GM12878 (cell line): Measurements from ENCODE around the gene TMEM131L. TPM values are rescaled to one million over a fixed set of nuclear protein-coding genes. Genes with fewer than 3 reads are reported as not detected.

ENCODE experiments used
- ATAC-seq: fragments of 200-7000 bp; cut with Tn5 transposase; 3 replicates; pipeline ENCODE4 v1.9.1; 2020; ENCODE audit warnings: mild to moderate bottlenecking, moderate library complexity
- BruUV-seq: library from RNA; stranded (reverse); fragments of 400-500 nt; replicated peaks from 2 replicates; lab custom pipeline; 2021; lab: Mats Ljungman, UMichigan
- CTCF ChIA-PET: fragments of 300-600 bp; sonication (Branson Sonifier 250); formaldehyde crosslinking; extraction: SDS; loops from one replicate; lab custom pipeline; 2021; ENCODE audit warnings: inconsistent platforms; lab: Yijun Ruan, JAX
- POLR2A ChIA-PET: fragments of 350-600 bp; formaldehyde crosslinking; extraction: SDS; loops from one replicate; lab custom pipeline; 2021; ENCODE audit warnings: inconsistent platforms; lab: Charles Lee
- RAD21 ChIA-PET: fragments of 300-600 bp; sonication (Branson Sonifier 250); formaldehyde crosslinking; loops from one replicate; lab custom pipeline; 2023; ENCODE audit warnings: antibody characterized with exemption; ENCODE audit not compliant: unreplicated experiment; lab: Charles Lee
- SMC1A ChIA-PET: fragments of 300-600 bp; sonication (Branson Sonifier 250); formaldehyde crosslinking; loops from one replicate; lab custom pipeline; 2023; ENCODE audit not compliant: unreplicated experiment, uncharacterized antibody; lab: Charles Lee
- DNase-seq: peaks from one replicate; pipeline ENCODE4 v3.0.0-alpha.2; 2011; ENCODE audit warnings: low read depth, low spot score
- FAIRE-seq: peaks from 3 replicates; lab custom pipeline; 2011; peaks lifted over from hg19 to GRCh38; lab: Jason Lieb, UNC
- H2AFZ ChIP-seq: 2 replicates; pipeline ENCODE4 v1.6.0; 2011; ENCODE audit warnings: low read depth, low read length, control low read depth; ENCODE audit not compliant: control insufficient read depth
- H3K27ac ChIP-seq: 2 replicates; pipeline ENCODE4 v1.5.1; 2011; ENCODE audit warnings: control low read depth; ENCODE audit not compliant: control insufficient read depth, insufficient read depth
- H3K27me3 ChIP-seq, 2 experiments: replicated peaks in 1 of 2; 2 replicates each; pipeline versions ENCODE4 v1.6.0 to v1.6.1; 2011; ENCODE audit warnings: low read length in 1 of 2; ENCODE audit not compliant: control insufficient read depth in 2 of 2, insufficient read depth in 2 of 2
- H3K36me3 ChIP-seq, 2 experiments: 2 replicates each; pipeline ENCODE4 v1.5.1; 2011; ENCODE audit warnings: low read length in 1 of 2; ENCODE audit not compliant: control insufficient read depth in 2 of 2, insufficient read depth in 2 of 2
- H3K4me1 ChIP-seq: 2 replicates; pipeline ENCODE4 v1.6.1; 2011; ENCODE audit warnings: mild to moderate bottlenecking, low read length, moderate library complexity, mixed read lengths; ENCODE audit not compliant: control insufficient read depth, insufficient read depth
- H3K4me2 ChIP-seq: 2 replicates; pipeline ENCODE4 v1.6.0; 2011; ENCODE audit warnings: control low read depth; ENCODE audit not compliant: control insufficient read depth, insufficient read depth
- H3K4me3 ChIP-seq: fragments of 200-600 bp; sonication (generic); 2 replicates; pipeline ENCODE4 v1.5.1; 2016
- H3K79me2 ChIP-seq: 2 replicates; pipeline ENCODE4 v1.6.0; 2011; ENCODE audit warnings: low read length; ENCODE audit not compliant: control insufficient read depth, insufficient read depth
- H3K9ac ChIP-seq: 2 replicates; pipeline ENCODE4 v1.8.0; 2011; ENCODE audit warnings: low read length, control low read depth, mixed read lengths; ENCODE audit not compliant: control insufficient read depth, insufficient read depth
- H3K9me3 ChIP-seq: replicated peaks from 3 replicates; pipeline ENCODE4 v1.5.1; 2011; ENCODE audit warnings: mild to moderate bottlenecking, low read length; ENCODE audit not compliant: control insufficient read depth, insufficient read depth
- H4K20me1 ChIP-seq: 2 replicates; pipeline ENCODE4 v1.6.0; 2011; ENCODE audit not compliant: control insufficient read depth, insufficient read depth
- EED ChIP-seq: sonication (generic); IDR thresholded peaks from 2 replicates; pipeline ENCODE4 v1.6.1; 2016; ENCODE audit warnings: antibody characterized with exemption, low read depth
- HDGF ChIP-seq: fragments of 450-650 bp; IDR thresholded peaks from 2 replicates; pipeline ENCODE4 v1.6.1; 2016; ENCODE audit warnings: antibody characterized with exemption
- JUNB ChIP-seq: IDR thresholded peaks from 2 replicates; pipeline ENCODE4 v1.6.1; 2016; ENCODE audit warnings: antibody characterized with exemption, mild to moderate bottlenecking
- MLLT1 ChIP-seq: fragments of 450-650 bp; IDR thresholded peaks from 2 replicates; pipeline ENCODE4 v1.6.1; 2016; ENCODE audit warnings: mild to moderate bottlenecking
- MYC ChIP-seq: IDR thresholded peaks from 2 replicates; pipeline ENCODE4 v1.6.1; 2011; ENCODE audit warnings: mild to moderate bottlenecking, low read length, moderate library complexity, inconsistent platforms; ENCODE audit not compliant: insufficient read depth, insufficient replicate concordance, insufficient read length, severe bottlenecking
- POLR2AphosphoS5 ChIP-seq: IDR thresholded peaks from 2 replicates; pipeline ENCODE4 v1.6.1; 2011; ENCODE audit warnings: mild to moderate bottlenecking, low read length, inconsistent platforms
- PRDM15 ChIP-seq: fragments of 450-650 bp; formaldehyde crosslinking; IDR thresholded peaks from 2 replicates; pipeline ENCODE4 v1.4.0; 2020; ENCODE audit warnings: mild to moderate bottlenecking, moderate library complexity
- SRF ChIP-seq, 2 experiments: IDR thresholded peaks; 2 replicates each; pipeline ENCODE4 v1.6.1; 2011; ENCODE audit warnings: low read depth in 2 of 2, low read length in 2 of 2, mild to moderate bottlenecking in 1 of 2, moderate library complexity in 1 of 2
- ZBTB40 ChIP-seq: fragments of 450-650 bp; IDR thresholded peaks from 2 replicates; pipeline ENCODE4 v1.6.1; 2016; ENCODE audit warnings: mild to moderate bottlenecking, moderate library complexity, borderline replicate concordance
- WGBS: methylation state at CpG from one replicate; pipeline ENCODE4 v1.1.6; 2016; ENCODE audit warnings: low lambda C conversion rate; ENCODE audit not compliant: insufficient replicate concordance, insufficient coverage; ENCODE audit errors: missing lambda C conversion rate; 5-methylcytosine and 5-hydroxymethylcytosine counted together
- in situ Hi-C: fragments of 300-500 bp; cut with MboI; formaldehyde crosslinking; loops from 9 replicates; pipeline ENCODE4 v1.14.3; 2018; ENCODE audit warnings: mixed read lengths
- intact Hi-C: fragments of 100-400 bp; cut with micrococcal nuclease; formaldehyde crosslinking; loops from one replicate; pipeline ENCODE4 v1.14.2; 2022; ENCODE audit not compliant: unreplicated experiment
- polyA plus RNA-seq, 11 experiments: library from polyadenylated mRNA; depleted of rRNA in 4 of 11; unstranded in 6 of 11; stranded (reverse) in 5 of 11; fragments of >200 nt; fragmentation: Nextera tagmentation in 4 of 11; fragmentation: Illumina TruSeq in 1 of 11; extraction: Ambion mirVana in 4 of 11; extraction: Trizol in 1 of 11; gene quantifications; 1 replicate in 1 of 11; 2 replicates in 10 of 11; pipeline versions ENCODE4 v1.2.1 to v1.2.3, GENCODE V29; 2011 to 2016; ENCODE audit warnings: inconsistent platforms in 2 of 11, missing spikeins in 2 of 11, low read depth in 1 of 11
- total RNA-seq, 4 experiments: library from RNA; depleted of rRNA in 3 of 4; stranded (reverse); fragments of >200 nt in 3 of 4; fragmentation: Illumina TruSeq in 1 of 4; extraction: Trizol in 1 of 4; gene quantifications; 2 replicates each; pipeline versions ENCODE4 v1.2.1 to v1.2.3, GENCODE V29; 2013 to 2021

Gene TMEM131L
- total and polyA plus RNA-seq, 10 of the 15 experiments (the other 5 are each of a cell fraction or from before 2014, with no cell fraction given): 8.5 to 101 (median 74.4) TPM

GRCh38 chr4:153533387-153533786 lies 67.2 kb downstream of the TMEM131L start (continued):
- TF ChIP-seq PRDM15 (CRISPR knock-in tag) (no peak), JUNB (no peak), HDGF (no peak), MLLT1 (no peak)

- SMC1A ChIA-PET: interaction anchor here (0.9 to 2.2 kb wide), 17 partner anchors 9 to 100 kb away, joined by 3 to 8 read pairs (median 4); partner anchors contain the start of gene TMEM131L
- WGBS: 73% methylated on average over 10 of the region's 10 CpGs
- H3K27me3 ChIP-seq: no peaks in the 10 kb centered on the region
- no peak overlapping the region for H3K4me2 ChIP-seq
- no peak overlapping the region for H3K4me3 ChIP-seq
- H3K4me1 ChIP-seq: peaks cover 21% of the 10 kb centered on the region
- no peak overlapping the region for H3K27ac ChIP-seq
- no peak for ATAC-seq
- peaks cover 14 to 21% of the 10 kb centered on the region in 2 experiments for H3K36me3 ChIP-seq
- intact Hi-C loops: no loop called here
- no peak for FAIRE-seq
- H3K9ac ChIP-seq: no peak overlapping the region
- CTCF ChIA-PET: interaction anchor here (0.6 to 2.1 kb wide), 7 partner anchors 8 to 101 kb away, joined by 3 to 10 read pairs (median 4); partner anchors contain the start of gene TMEM131L
- H2AFZ ChIP-seq: no peak overlapping the region
- TF ChIP-seq ZBTB40: no peak
- TF ChIP-seq MYC: no peak
- TF ChIP-seq EED: no peak
- no peak for TF ChIP-seq SRF (IDR thresholded peaks at IDR 0.05; ENCODE audit: low read depth in 2 of 2, low read length in 2 of 2)
- TF ChIP-seq POLR2AphosphoS5: peak; percentile 60; the same call in 1 of the 2 replicates
- BruUV-seq: TSS peak; percentile 25
- peaks cover 9% of the 10 kb centered on the region for H4K20me1 ChIP-seq
- H3K9me3 ChIP-seq: no peaks in the 10 kb centered on the region
- POLR2A ChIA-PET: interaction anchor here (1.2 to 18.7 kb wide), 3 partner anchors 11 to 41 kb away, joined by 3 to 322 read pairs (median 3); no protein-coding TSS in a partner anchor
- no peak for DNase-seq
- RAD21 ChIA-PET: interaction anchor here (0.9 to 1.4 kb wide), 6 partner anchors 11 to 187 kb away, joined by 3 to 5 read pairs (median 3); no protein-coding TSS in a partner anchor
- in situ Hi-C loops: no loop called here
- H3K79me2 ChIP-seq: peaks cover 97% of the 10 kb centered on the region
Observed at GRCh38 chr4:153534792-153535629, 68.9 kb downstream of the TMEM131L start.
